Uterus (tissue), 2 donors: ENCODE measurements around the gene PPCDC.

Experiments
- CTCF ChIP-seq, 4 experiments: fragments of 200-600 bp in 2 of 4; fragments of 450-650 bp in 2 of 4; sonication (generic) in 2 of 4; IDR thresholded peaks; one replicate each; pipeline ENCODE4 v1.5.1; 2016 to 2019; ENCODE audit warnings: antibody characterized with exemption in 4 of 4, mild to moderate bottlenecking in 2 of 4, moderate library complexity in 1 of 4
- POLR2A ChIP-seq, 2 donors: fragments of 450-650 bp; IDR thresholded peaks; one replicate each; pipeline ENCODE4 v1.6.1; 2016; ENCODE audit warnings: antibody characterized with exemption in 2 of 2, mild to moderate bottlenecking in 1 of 2, moderate library complexity in 1 of 2

DNA sequence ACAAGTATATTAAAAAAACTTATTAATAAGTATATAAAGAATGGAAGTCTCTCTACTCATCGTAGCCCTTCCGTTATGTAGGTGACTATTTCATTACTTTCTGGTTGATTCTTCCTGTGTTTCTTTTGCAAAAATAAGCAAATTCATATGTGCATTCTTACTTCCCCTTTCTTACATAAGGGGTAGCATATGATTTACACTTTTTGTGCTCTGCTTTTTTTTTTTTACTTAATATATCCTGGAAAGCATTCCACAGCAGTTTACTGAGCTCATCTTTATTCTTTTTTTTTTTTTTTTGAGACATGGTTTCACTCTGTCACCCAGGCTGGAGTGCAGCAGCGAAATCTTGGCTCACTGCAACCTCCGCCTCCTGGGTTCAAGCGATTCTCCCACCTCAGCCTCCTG, 15.2 kb upstream of the PPCDC start:
- TF ChIP-seq CTCF (IDR thresholded peaks at IDR 0.05) (no peak), POLR2A (IDR thresholded peaks at IDR 0.05) (no peak)
